RWPE1 (cell line): ENCODE data around the gene TEX12.
A peak's percentile ranks its signal among the peaks of the same experiment; 100 is the strongest.
"Not testable (repeated sequence)": the region's sequence is repeated elsewhere in the genome, so short reads cannot be mapped to it uniquely, and the experiment has no call there.

ENCODE experiments used
- CTCF ChIA-PET: fragments of 350-600 bp; sonication (Branson Sonifier 250); formaldehyde crosslinking; extraction: SDS; loops from one replicate; lab custom pipeline; 2021; lab: Yijun Ruan, JAX
- POLR2A ChIA-PET: fragments of 400-600 bp; formaldehyde crosslinking; extraction: SDS; loops from one replicate; lab custom pipeline; 2020; ENCODE audit warnings: antibody characterized with exemption; ENCODE audit not compliant: low non-redundant PET; lab: Yijun Ruan, JAX
- DNase-seq: peaks from one replicate; pipeline ENCODE4 v3.0.0; 2012; ENCODE audit warnings: low spot score
- H3K27ac ChIP-seq: fragments of 450-650 bp; 2 replicates; pipeline ENCODE4 v1.5.1; 2017
- TF ChIP-seq, protein P1 (sequence below): fragments of 450-650 bp; conservative IDR thresholded peaks from 2 replicates; pipeline ENCODE4 v1.5.1; 2017; ENCODE audit warnings: low read depth, mild to moderate bottlenecking

Gene TEX12

DNA sequence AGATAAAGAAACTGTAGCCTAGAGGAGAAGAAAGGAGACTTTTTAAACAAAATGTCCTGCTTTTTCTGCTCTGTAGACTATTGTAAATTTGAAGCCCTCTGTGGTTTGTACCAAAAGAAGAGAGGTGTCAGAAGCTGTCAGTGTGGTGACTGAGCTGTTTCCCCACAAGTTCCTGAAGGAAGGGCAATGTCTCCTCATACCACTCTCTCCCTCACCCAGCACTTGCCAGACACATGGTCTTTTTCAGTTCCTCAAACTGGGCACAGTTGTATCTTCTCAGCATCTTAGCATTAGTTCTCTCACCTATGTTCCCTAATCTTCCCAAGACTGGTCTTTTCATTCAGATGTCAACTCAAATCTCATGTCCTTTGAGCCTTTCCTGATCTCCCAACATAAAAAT is 12.4 kb downstream of the TEX12 start:
- no peak overlapping the region for H3K27ac ChIP-seq
- no peak for DNase-seq
- ChIA-PET POLR2A (no interaction called here), CTCF (interaction anchor here (0.6 to 0.8 kb wide), 2 partner anchors 68 to 205 kb away, joined by 3 to 8 read pairs; no protein-coding TSS in a partner anchor)
- TF ChIP-seq, protein P1, sequence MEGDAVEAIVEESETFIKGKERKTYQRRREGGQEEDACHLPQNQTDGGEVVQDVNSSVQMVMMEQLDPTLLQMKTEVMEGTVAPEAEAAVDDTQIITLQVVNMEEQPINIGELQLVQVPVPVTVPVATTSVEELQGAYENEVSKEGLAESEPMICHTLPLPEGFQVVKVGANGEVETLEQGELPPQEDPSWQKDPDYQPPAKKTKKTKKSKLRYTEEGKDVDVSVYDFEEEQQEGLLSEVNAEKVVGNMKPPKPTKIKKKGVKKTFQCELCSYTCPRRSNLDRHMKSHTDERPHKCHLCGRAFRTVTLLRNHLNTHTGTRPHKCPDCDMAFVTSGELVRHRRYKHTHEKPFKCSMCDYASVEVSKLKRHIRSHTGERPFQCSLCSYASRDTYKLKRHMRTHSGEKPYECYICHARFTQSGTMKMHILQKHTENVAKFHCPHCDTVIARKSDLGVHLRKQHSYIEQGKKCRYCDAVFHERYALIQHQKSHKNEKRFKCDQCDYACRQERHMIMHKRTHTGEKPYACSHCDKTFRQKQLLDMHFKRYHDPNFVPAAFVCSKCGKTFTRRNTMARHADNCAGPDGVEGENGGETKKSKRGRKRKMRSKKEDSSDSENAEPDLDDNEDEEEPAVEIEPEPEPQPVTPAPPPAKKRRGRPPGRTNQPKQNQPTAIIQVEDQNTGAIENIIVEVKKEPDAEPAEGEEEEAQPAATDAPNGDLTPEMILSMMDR, result no peak

DNA sequence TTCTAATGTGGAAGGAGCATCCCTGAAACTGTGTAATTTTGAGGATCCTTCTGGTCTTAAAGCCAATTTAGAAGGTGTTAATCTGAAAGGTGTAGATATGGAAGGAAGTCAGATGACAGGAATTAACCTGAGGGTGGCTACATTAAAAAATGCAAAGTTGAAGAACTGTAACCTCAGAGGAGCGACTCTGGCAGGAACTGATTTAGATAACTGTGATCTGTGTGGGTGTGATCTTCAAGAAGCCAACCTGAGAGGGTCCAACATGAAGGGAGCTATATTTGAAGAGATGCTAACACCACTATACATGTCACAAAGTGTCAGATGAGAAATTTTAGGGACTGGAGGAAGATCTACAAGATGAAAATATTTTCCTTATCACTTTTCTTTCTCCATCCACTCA is 15.7 kb downstream of the TEX12 start:
- TF ChIP-seq, protein P1, result no peak
- ChIA-PET CTCF (no interaction called here), POLR2A (no interaction called here)
- no peak overlapping the region for H3K27ac ChIP-seq
- no peak for DNase-seq

DNA sequence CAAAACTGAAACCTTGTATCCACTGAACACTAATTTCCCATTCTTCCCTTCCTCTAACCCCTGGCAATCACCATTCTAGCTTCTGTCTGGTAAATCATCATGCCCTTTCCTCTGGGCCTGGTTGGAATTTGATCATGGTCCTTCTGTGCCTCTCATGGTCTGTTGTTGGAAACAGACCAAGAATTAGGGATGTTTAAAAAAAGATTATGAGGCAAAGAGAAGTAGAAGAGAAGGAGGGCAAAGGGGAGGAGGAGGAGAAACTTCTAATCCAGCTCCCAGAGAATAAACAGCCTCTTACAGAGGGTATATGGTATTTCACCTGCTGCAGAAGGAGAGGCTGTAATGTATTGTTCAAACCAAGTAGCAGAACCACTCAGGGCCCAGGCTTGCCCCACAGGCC is 18.7 kb downstream of the TEX12 start:
- ChIA-PET CTCF (no interaction called here), POLR2A (no interaction called here)
- TF ChIP-seq, protein P1, result no peak
- no peak for DNase-seq
- H3K27ac ChIP-seq, result no peak overlapping the region

DNA sequence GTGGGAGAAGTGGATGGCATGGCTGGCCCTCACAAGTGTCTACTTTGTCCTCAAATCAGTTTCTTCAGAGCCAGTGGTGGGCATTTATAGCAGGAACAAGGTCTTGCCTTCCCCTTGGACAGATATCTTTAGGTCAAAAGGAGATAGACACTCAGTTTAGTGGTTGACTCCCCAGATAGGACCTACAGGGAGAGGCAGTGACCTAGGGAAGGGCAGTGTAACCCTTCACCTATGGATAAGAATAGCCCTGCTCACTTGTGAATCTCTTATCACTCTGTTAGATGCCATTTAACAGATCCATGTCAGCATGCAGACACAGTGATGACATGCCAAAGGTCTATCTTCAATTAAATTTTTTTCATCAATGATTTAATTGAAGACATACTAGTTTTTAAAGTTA is 19.1 kb downstream of the TEX12 start:
- TF ChIP-seq, protein P1, result no peak
- ChIA-PET POLR2A (no interaction called here), CTCF (no interaction called here)
- no peak for DNase-seq
- no peak overlapping the region for H3K27ac ChIP-seq

DNA sequence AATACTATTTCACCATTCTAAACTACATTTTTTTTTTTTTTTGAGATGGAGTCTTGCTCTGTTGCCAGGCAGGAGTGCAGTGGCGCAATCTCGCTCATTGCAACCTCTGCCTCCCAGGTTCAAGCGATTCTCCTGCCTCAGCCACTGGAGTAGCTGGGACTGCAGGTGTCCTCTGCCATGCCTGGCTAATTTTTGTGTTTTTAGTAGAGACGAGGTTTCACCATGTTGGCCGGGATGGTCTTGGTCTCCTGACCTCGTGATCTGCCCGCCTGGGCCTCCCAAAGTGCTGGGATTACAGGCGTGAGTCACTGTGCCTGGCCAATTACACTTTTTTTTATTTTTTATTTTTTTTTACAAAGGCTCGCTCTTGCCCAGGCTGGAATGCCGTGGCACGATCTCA is 27.9 kb downstream of the TEX12 start:
- CTCF ChIA-PET, result interaction anchor here (0.7 kb wide), 1 partner anchor 16 kb away, joined by 3 read pairs; no protein-coding TSS in a partner anchor
- POLR2A ChIA-PET, DNase-seq: not testable (repeated sequence)
- peak overlapping the region; percentile 93 for H3K27ac ChIP-seq

DNA sequence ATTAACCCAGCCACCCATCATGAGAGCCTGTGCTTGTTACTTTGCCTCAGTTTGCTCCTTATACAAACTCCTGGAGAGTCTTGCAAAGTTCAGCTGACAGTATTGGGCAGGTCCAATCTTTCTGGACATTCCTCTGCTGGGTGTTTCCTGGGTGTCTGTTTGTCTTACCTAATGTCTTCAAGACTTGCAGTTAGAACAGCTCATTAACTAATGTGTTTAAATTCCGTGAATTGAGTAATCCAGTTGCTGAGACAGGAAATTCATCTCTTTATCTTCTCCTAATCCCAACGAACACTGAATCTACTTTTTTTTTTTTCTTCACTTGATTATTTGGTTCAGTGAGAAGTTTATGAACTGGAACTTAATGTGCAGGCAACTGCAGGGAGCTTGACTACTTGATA is 28.8 kb downstream of the TEX12 start:
- peak; percentile 79 for DNase-seq
- TF ChIP-seq, protein P1, result no peak
- H3K27ac ChIP-seq, result peak overlapping the region; percentile 93
- ChIA-PET POLR2A (no interaction called here), CTCF (interaction anchor here (0.7 kb wide), 1 partner anchor 84 kb away, joined by 3 read pairs; no protein-coding TSS in a partner anchor)

DNA sequence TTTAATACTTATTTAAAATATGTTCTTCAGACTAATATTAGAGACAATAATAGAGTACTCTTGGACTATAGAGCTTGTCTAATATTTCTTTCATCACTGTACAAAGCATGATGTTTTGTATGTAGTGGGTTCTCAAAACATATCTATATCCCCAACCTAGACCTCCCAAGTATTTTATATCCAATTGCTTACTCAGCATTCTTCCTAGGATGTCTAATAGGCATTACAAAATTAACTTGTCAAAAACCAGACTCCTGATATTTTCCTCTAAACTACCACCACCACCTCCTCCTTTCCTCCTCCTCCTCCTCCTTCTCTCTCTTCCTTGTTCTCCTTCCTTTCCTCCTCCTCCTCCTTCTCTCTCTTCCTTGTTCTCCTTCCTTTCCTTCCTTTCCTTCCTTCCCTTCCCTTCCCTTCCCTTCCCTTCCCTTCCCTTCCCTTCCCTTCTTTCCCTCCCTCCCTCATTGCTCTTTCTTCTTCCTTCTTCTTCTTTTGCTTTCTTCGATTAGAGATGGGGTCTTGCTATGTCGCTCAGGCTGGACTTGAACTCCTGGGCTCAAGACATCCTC is 29.4 kb downstream of the TEX12 start:
- TF ChIP-seq, protein P1, result no peak
- CTCF ChIA-PET, result no interaction called here
- DNase-seq, result no peak
- POLR2A ChIA-PET, result no interaction called here
- no peak overlapping the region for H3K27ac ChIP-seq

DNA sequence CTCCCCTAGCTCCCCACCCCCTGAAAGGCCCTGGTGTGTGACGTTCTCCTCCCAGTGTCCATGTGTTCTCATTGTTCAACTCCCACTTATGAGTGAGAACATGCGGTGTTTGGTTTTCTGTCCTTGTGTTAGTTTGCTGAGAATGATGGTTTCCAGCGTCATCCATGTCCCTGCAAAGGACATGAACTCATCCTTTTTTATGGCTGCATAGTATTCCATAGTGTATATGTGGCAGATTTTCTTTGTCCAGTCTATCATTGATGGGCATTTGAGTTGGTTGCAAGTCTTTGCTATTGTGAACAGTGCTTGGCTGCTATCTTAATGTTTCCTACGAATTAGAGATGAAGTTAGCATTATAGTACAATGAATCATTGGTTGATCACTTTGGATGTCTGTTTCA is 31.9 kb downstream of the TEX12 start:
- H3K27ac ChIP-seq, DNase-seq, POLR2A ChIA-PET: not testable (repeated sequence)
- CTCF ChIA-PET, result interaction anchor here (0.7 kb wide), 1 partner anchor 1655 kb away, joined by 5 read pairs; no protein-coding TSS in a partner anchor
